Esophagus squamous epithelium (tissue), 5 donors: ENCODE measurements around the gene KRT17. TPM values are rescaled to one million over a fixed set of nuclear protein-coding genes. Genes with fewer than 3 reads are reported as not detected.
"Not testable (repeated sequence)": the region's sequence is repeated elsewhere in the genome, so short reads cannot be mapped to it uniquely, and the experiment has no call there.

ENCODE experiments used
- DNase-seq: peaks from one replicate; lab custom pipeline; 2025; lab: John Stamatoyannopoulos, UW
- H3K27ac ChIP-seq, 4 donors: fragments of 200-600 bp; sonication (generic); one replicate each; pipeline ENCODE4 v1.5.1; 2016 to 2019; ENCODE audit warnings: mild to moderate bottlenecking in 1 of 4
- H3K27me3 ChIP-seq, 4 donors: fragments of 200-600 bp; sonication (generic); 1 replicate in 3 of 4; 2 replicates in 1 of 4; pipeline versions ENCODE4 v1.5.1 to v1.6.0; 2017 to 2021; ENCODE audit warnings: antibody characterized with exemption in 1 of 4
- H3K36me3 ChIP-seq, 3 donors: fragments of 200-600 bp; sonication (generic); one replicate each; pipeline ENCODE4 v1.5.1; 2016 to 2019
- H3K4me1 ChIP-seq, 3 donors: fragments of 200-600 bp; sonication (generic); one replicate each; pipeline ENCODE4 v1.5.1; 2017 to 2019
- H3K4me3 ChIP-seq, 4 donors: fragments of 200-600 bp; sonication (generic); 1 replicate in 3 of 4; 2 replicates in 1 of 4; pipeline ENCODE4 v1.5.1; 2016 to 2019; ENCODE audit warnings: mild to moderate bottlenecking in 2 of 4, moderate library complexity in 1 of 4
- H3K9me3 ChIP-seq, 3 donors: fragments of 200-600 bp; sonication (generic); one replicate each; pipeline ENCODE4 v1.5.1; 2016 to 2019
- CTCF ChIP-seq, 6 experiments: fragments of 450-650 bp in 4 of 6; fragments of 200-600 bp in 2 of 6; sonication (generic) in 2 of 6; IDR thresholded peaks; one replicate each; pipeline ENCODE4 v1.5.1; 2016 to 2019; ENCODE audit warnings: antibody characterized with exemption in 6 of 6, mild to moderate bottlenecking in 4 of 6, moderate library complexity in 4 of 6
- POLR2A ChIP-seq, 4 donors: fragments of 450-650 bp; IDR thresholded peaks; one replicate each; pipeline ENCODE4 v1.6.1; 2017; ENCODE audit warnings: antibody characterized with exemption in 4 of 4, mild to moderate bottlenecking in 4 of 4, moderate library complexity in 3 of 4
- WGBS, 2 donors: methylation state at CpG; one replicate each; pipeline ENCODE4 v1.1.5; 2018; 5-methylcytosine and 5-hydroxymethylcytosine counted together
- intact Hi-C: fragments of 100-400 bp; cut with DNase I; formaldehyde crosslinking; loops from one replicate; pipeline ENCODE4 v1.15.0; 2022
- total RNA-seq, 4 donors: library from RNA; depleted of rRNA; stranded (reverse); fragments of >200 nt; gene quantifications; one replicate each; pipeline ENCODE4 v1.1.0, GENCODE V29; 2016
- donor health status: DM: yes; HTN: yes; CAD: no.

The KRT17 gene
- total RNA-seq, 4 donors from 2014 or later: 45.8 to 2,552 (median 75.7) TPM

- Histone ChIP-seq H3K9me3 (no peaks in the 10 kb centered on the region), H3K4me3 (no peak overlapping the region), H3K27ac (peak overlapping the region in 1 of 4 donors; percentile 16), H3K36me3 (no peaks in the 10 kb centered on the region), H3K4me1 (peaks cover 13 to 50% (median 20%) of the 10 kb centered on the region in 3 donors), H3K27me3 (peaks cover 0 to 86% (median 0%) of the 10 kb centered on the region in 4 donors)
- intact Hi-C loops: no loop called here
- no peak for DNase-seq
- WGBS, 2 donors: 87 to 89% methylated on average over 12 to 19 of the region's 23 CpGs
- TF ChIP-seq CTCF (IDR thresholded peaks at IDR 0.05) (no peak), POLR2A (IDR thresholded peaks at IDR 0.05) (no peak)
These were observed 3.1 kb upstream of the KRT17 start for GRCh38 chr17:41627316-41628072.

GRCh38 chr17:41626914-41627295 is 2.5 kb upstream of the KRT17 start:
- intact Hi-C loops, H3K27ac ChIP-seq, H3K4me3 ChIP-seq, H3K9me3 ChIP-seq, H3K36me3 ChIP-seq, DNase-seq: not testable (repeated sequence)
- H3K27me3 ChIP-seq: peaks cover 0 to 84% (median 0%) of the 10 kb centered on the region in 4 donors
- peaks cover 13 to 50% (median 20%) of the 10 kb centered on the region in 3 donors for H3K4me1 ChIP-seq
- 88 to 92% methylated on average over 5 of the region's 5 CpGs for WGBS, 2 donors

GRCh38 chr17:41626028-41626913 is 1.9 kb upstream of the KRT17 start:
- H3K27ac ChIP-seq, H3K36me3 ChIP-seq, intact Hi-C loops, H3K9me3 ChIP-seq, H3K4me3 ChIP-seq, DNase-seq: not testable (repeated sequence)
- WGBS, 2 donors: 80 to 90% methylated on average over 4 to 13 of the region's 17 CpGs
- peaks cover 0 to 82% (median 0%) of the 10 kb centered on the region in 4 donors for H3K27me3 ChIP-seq
- H3K4me1 ChIP-seq: peaks cover 13 to 53% (median 20%) of the 10 kb centered on the region in 3 donors

GRCh38 chr17:41625602-41626001 is 1.2 kb upstream of the KRT17 start:
- WGBS, 2 donors: 50 to 77% methylated on average over 1 to 3 of the region's 16 CpGs
- H3K36me3 ChIP-seq: no peaks in the 10 kb centered on the region
- H3K27ac ChIP-seq: peak overlapping the region in 1 of 4 donors; percentile 21
- TF ChIP-seq POLR2A (IDR thresholded peaks at IDR 0.05) (no peak), CTCF (IDR thresholded peaks at IDR 0.05) (no peak)
- peaks cover 13 to 60% (median 20%) of the 10 kb centered on the region in 3 donors for H3K4me1 ChIP-seq
- DNase-seq: no peak
- no peaks in the 10 kb centered on the region for H3K9me3 ChIP-seq
- intact Hi-C loops: no loop called here
- H3K27me3 ChIP-seq: peaks cover 0 to 84% (median 0%) of the 10 kb centered on the region in 4 donors
- H3K4me3 ChIP-seq: no peak overlapping the region

- 24 to 31% methylated on average over 4 to 5 of the region's 10 CpGs for WGBS, 2 donors
- DNase-seq, H3K4me3 ChIP-seq, H3K27ac ChIP-seq, intact Hi-C loops, H3K36me3 ChIP-seq, H3K9me3 ChIP-seq: not testable (repeated sequence)
- peaks cover 0 to 85% (median 0%) of the 10 kb centered on the region in 4 donors for H3K27me3 ChIP-seq
- peaks cover 13 to 61% (median 19%) of the 10 kb centered on the region in 3 donors for H3K4me1 ChIP-seq
These were observed 1.1 kb downstream of the KRT17 start for GRCh38 chr17:41623184-41623861.

GRCh38 chr17:41622340-41623183 is 1.8 kb downstream of the KRT17 start:
- intact Hi-C loops, DNase-seq, H3K4me3 ChIP-seq, H3K9me3 ChIP-seq, H3K27ac ChIP-seq, H3K36me3 ChIP-seq: not testable (repeated sequence)
- H3K27me3 ChIP-seq: peaks cover 0 to 85% (median 0%) of the 10 kb centered on the region in 4 donors
- 34 to 68% methylated on average over 5 to 16 of the region's 19 CpGs for WGBS, 2 donors
- H3K4me1 ChIP-seq: peaks cover 13 to 58% (median 14%) of the 10 kb centered on the region in 3 donors
